ENCODE data around the gene SDK2. TPM values are rescaled to one million over a fixed set of nuclear protein-coding genes. Genes with fewer than 3 reads are reported as not detected.

The SDK2 gene
- polyA plus RNA-seq, 1 experiment, result 0.01 TPM

DNA sequence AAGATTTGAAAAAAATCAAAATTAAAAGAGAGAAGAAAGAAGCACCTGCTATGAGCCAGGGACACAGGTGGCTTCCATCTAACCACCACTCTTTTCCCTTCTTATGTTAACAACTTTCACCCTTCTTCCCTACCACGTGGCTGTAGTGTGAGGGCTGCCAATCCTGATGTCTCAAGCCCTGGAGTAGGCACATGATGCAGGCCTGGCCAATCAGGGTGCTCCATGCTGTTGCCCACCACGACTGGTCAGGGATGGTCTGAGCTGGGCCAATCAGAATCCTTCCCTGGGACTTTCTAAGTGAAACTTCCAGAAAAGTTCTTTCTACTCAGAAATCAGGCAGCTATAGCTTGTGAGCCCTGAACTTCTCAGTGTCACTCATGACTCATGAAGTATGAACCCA is 140.7 kb downstream of the SDK2 start:
- Histone ChIP-seq H3K27me3 (ENCODE audit: control insufficient read depth, insufficient read depth, low read length) (no peaks in the 10 kb centered on the region), H3K9me3 (ENCODE audit: control insufficient read depth, insufficient read depth, low read length) (no peaks in the 10 kb centered on the region), H3K27ac (ENCODE audit: low read depth, low read length) (no peak overlapping the region), H3K4me3 (ENCODE audit: low read depth, low read length) (no peak overlapping the region)
- no peak for DNase-seq (ENCODE audit: low read depth, low spot score)
- TF ChIP-seq CTCF (IDR thresholded peaks at IDR 0.05; ENCODE audit: low read depth, low read length), result no peak
- POLR2A ChIA-PET, result no interaction called here
- CTCF ChIA-PET, result no interaction called here

- ChIA-PET CTCF (no interaction called here), POLR2A (no interaction called here)
- DNase-seq (ENCODE audit: low read depth, low spot score), result no peak
- Histone ChIP-seq H3K27me3 (ENCODE audit: control insufficient read depth, insufficient read depth, low read length) (peaks cover 4% of the 10 kb centered on the region), H3K9me3 (ENCODE audit: control insufficient read depth, insufficient read depth, low read length) (no peaks in the 10 kb centered on the region), H3K27ac (ENCODE audit: low read depth, low read length) (no peak overlapping the region), H3K4me3 (ENCODE audit: low read depth, low read length) (no peak overlapping the region)
- TF ChIP-seq CTCF (IDR thresholded peaks at IDR 0.05; ENCODE audit: low read depth, low read length), result no peak
Measured at GRCh38 chr17:73500414-73500999, 143.7 kb downstream of the SDK2 start.

DNA sequence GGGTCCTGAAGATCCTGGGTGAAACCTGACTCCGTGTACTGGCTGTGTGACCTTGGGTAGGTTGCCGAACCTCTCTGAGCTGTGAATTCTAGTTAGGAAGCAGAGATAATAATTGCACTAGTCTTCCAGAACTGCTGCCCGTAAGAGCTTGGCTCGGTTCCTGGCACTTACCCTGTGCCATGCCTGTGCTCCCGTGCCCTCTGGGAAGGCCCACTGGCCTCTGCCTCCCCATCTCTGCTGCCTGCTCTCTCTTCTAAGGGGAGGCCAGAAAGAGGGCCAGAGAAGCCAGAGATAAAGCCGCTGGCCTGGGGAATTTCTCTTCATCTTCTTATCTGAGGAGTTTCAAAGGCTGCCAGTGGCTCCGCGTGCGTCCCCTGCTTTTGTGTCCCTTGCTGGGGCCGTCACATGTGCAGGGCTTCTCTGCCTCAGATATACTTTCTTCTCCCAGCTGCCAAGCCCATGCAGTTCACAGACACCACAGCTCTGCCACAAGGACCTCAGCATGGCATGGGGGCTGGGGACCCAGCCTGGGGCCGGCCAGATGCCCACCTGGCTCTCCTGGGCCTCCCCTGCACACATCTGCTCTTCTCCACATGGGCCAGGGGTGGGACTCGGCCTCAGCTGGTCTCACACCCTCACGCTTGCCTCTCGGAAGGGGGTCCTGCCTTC is 145.2 kb downstream of the SDK2 start:
- Histone ChIP-seq H3K4me3 (ENCODE audit: low read depth, low read length) (no peak overlapping the region), H3K27me3 (ENCODE audit: control insufficient read depth, insufficient read depth, low read length) (peaks cover 4% of the 10 kb centered on the region), H3K9me3 (ENCODE audit: control insufficient read depth, insufficient read depth, low read length) (no peaks in the 10 kb centered on the region), H3K27ac (ENCODE audit: low read depth, low read length) (no peak overlapping the region)
- no peak for TF ChIP-seq CTCF (IDR thresholded peaks at IDR 0.05; ENCODE audit: low read depth, low read length)
- ChIA-PET CTCF (no interaction called here), POLR2A (no interaction called here)
- no peak for DNase-seq (ENCODE audit: low read depth, low spot score)

DNA sequence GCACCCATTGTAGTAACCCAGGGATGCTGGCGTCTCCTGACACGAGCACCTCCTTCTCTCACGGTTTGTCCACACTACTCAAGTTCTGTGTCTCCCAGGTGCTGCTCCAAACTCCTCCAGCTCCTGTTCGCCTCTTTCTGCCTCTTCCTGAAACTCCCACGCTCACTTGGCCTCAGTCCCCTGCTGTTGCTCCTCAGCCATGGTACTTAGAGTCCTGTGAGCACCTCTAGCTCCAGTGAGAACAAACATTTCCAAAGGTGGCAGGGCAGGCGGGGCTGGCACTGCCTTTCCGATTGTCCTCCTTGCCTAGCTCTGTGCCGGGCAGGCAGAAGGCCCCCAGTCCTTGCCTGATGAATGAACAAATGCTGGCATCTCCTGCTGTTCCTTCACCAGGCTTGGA is 146.1 kb downstream of the SDK2 start:
- no peaks in the 10 kb centered on the region for H3K9me3 ChIP-seq (ENCODE audit: control insufficient read depth, insufficient read depth, low read length)
- CTCF ChIA-PET, result interaction anchor here (0.5 kb wide), 1 partner anchor 70 kb away, joined by 5 read pairs; no protein-coding TSS in a partner anchor
- no peak for DNase-seq (ENCODE audit: low read depth, low spot score)
- no peak for TF ChIP-seq CTCF (IDR thresholded peaks at IDR 0.05; ENCODE audit: low read depth, low read length)
- H3K27ac ChIP-seq (ENCODE audit: low read depth, low read length), result no peak overlapping the region
- H3K27me3 ChIP-seq (ENCODE audit: control insufficient read depth, insufficient read depth, low read length), result peaks cover 4% of the 10 kb centered on the region
- H3K4me3 ChIP-seq (ENCODE audit: low read depth, low read length), result no peak overlapping the region
- POLR2A ChIA-PET, result no interaction called here

DNA sequence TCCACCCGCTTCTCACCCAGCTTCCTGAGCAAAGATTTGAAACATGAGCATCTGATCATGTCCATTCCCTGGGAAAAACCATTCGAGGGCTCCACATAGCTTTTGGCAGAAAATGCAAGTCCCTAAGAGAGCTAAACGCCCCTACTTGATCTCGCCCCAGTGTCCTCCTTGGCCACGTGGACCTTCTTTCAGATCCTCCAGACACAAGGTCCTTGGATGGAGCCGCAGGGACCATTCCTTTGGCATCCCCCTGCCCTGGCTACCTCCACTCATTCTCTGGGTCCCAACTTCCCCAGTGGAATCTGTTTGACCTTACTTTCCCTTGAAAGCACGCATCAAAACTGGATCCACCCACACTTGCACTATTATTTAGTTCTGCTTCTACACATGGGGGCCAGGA is 146.5 kb downstream of the SDK2 start:
- Histone ChIP-seq H3K27ac (ENCODE audit: low read depth, low read length) (no peak overlapping the region), H3K27me3 (ENCODE audit: control insufficient read depth, insufficient read depth, low read length) (peaks cover 4% of the 10 kb centered on the region), H3K4me3 (ENCODE audit: low read depth, low read length) (no peak overlapping the region), H3K9me3 (ENCODE audit: control insufficient read depth, insufficient read depth, low read length) (no peaks in the 10 kb centered on the region)
- TF ChIP-seq CTCF (IDR thresholded peaks at IDR 0.05; ENCODE audit: low read depth, low read length), result no peak
- CTCF ChIA-PET, result no interaction called here
- POLR2A ChIA-PET, result no interaction called here
- DNase-seq (ENCODE audit: low read depth, low spot score), result no peak

Measured in AG04450 (cell line).